CD4-positive, alpha-beta T cell treated with Interleukin-15 for 1 hour (primary cell): ENCODE data around the gene CEP170B.
"Not testable (repeated sequence)": the region's sequence is repeated elsewhere in the genome, so short reads cannot be mapped to it uniquely, and the experiment has no call there.

Source experiments
- DNase-seq: peaks from one replicate; pipeline ENCODE4 v3.0.0-alpha.2; 2020

The CEP170B gene

DNA sequence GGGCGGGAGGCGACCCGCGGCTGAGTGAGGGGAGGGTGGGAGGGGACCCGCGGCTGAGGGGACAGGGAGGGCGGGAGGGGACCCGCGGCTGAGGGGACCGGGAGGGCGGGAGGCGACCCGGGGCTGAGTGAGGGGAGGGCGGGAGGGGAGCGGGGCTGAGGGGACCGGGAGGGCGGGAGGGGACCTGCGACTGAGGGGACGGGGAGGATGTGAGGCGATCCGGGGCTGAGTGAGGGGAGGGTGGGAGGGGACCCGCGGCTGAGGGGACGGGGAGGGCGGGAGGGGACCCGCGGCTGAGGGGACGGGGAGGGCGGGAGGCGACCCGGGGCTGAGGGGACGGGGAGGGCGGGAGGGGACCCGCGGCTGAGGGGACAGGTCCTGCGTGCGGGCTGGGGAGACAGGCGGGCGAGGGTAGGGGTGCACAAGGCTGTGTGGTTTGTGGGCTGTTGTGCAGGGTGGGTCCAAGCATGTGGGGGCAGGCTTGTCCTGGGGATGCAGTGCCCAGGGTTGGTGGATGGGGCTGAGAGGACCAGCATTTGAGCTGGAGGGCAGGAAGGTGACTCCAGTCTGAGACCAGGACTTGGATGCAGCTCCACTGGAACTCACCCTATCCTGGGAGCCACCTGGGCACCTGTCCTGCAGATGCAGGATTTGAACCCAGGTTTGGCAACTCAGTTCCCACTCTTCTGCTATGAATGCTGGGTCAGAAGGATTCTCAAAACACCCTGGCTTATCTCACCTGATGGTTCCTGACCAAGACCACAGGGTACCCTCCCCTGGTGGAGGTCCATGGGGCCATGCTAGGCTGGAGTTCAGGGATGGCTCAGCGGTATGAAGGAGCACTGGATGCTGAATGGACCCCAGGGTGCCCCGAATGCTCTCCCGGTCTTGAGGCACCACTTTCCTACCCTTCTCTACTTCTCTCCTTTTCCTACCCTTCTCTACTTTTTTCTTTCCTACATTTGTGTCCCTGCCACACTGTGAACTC lies 69.0 kb downstream of the CEP170B start:
- DNase-seq: peak; percentile 16

DNA sequence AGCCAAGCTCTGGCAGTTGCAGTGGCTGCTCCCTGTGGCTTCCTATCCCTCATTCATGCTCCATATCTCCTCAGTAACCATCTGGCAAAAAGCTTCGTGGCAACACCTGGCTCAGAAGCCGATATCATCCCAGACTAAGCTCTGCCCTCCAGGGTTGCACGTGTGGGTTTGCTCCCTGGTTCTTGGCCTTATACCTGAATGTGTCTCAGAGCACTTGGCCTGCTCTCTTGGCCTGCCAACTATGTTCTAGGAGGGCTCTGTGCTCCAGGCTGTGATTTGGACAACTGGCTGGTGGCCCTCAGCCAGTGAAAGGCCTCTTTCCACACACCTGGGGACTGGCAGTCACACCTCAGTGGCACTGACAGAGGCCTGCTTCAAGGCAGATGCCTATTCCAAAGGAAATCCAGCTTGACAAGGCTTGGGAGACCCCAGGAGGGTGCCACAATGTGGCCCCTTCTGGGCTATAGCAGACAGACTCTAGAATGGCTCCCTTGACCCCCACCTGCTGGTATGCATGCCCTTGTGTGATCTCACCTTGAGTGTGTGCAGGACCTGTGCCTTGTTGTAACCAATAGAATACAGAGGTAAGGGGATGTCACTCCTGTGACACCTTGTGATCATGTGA lies 70.1 kb downstream of the CEP170B start:
- DNase-seq: peak; percentile 8

DNA sequence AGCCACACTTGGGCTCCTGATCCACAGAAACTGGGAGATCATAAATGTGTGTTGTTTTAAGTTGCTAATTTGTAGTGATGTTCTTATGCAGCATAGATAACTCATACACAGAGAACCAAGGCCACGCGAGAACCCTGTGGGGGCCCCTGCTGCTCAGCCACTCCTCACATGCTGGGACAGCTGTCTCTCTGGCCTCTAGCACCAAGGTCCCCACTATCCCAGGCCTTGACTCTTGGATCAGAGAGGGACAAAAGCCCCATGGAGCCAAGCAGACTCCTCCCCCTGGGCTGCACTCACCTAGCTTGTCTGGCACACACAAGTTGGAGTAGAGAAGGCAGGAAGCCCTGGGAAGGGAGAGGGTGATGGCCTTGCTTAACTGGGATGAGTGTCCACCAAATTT lies 70.9 kb downstream of the CEP170B start:
- DNase-seq: peak; percentile 3

DNA sequence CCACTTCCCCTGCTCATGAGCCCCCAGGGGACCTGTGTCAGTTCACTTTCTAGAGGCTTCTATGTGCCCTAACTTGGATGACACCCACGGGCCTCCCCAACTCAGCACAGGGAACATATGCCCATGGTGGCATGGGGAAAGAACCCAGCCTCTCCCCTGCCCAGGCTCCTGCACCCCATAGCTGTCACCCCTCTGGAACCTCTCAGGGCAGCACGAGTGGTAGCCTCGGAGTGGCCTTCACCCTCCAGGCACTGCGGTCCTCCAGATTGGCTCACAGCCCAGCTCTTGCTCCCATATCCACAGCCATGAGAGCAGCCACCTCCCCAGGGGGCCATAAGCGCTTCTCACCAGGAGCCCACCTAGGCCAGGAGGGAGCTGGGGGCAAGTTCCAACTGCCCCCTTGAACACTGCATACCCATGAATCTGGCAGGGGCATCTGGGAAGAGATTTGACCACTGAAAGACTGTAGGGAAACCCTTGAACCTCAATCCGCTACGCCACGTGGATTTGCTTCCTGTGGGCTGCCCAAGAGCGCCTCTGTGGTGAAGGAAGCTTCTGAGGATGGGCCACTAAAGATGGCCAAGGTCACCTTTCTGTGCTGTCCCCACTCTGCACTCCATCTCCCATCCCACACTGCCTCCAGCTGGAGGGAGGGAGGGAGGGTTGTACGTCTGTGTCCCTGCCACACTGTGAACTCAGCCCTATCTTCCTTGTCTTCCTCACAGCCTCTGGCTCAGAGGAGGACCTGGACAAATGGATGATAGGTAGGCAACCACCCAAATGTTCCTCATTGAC lies 71.5 kb downstream of the CEP170B start:
- DNase-seq: peak; percentile 11

DNA sequence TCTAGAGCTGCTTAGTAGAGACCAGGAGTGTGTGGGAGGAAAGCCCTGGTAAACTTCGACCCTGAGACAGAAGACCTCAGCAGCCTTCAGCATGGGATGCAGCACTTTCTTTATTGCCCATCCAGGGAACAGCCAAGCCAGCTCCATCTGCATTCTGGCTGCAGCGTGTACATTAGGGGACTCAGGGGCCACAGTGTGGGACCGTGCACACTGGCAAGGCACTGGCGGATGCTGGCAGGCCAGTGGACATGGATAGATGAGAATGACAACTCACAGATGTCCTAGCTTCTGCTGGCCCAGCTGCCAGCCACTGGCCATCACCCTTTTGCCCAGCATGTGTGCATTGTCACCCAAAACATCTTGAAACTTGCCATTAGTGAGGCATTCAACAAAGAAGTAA lies 72.1 kb downstream of the CEP170B start:
- DNase-seq: no peak

DNA sequence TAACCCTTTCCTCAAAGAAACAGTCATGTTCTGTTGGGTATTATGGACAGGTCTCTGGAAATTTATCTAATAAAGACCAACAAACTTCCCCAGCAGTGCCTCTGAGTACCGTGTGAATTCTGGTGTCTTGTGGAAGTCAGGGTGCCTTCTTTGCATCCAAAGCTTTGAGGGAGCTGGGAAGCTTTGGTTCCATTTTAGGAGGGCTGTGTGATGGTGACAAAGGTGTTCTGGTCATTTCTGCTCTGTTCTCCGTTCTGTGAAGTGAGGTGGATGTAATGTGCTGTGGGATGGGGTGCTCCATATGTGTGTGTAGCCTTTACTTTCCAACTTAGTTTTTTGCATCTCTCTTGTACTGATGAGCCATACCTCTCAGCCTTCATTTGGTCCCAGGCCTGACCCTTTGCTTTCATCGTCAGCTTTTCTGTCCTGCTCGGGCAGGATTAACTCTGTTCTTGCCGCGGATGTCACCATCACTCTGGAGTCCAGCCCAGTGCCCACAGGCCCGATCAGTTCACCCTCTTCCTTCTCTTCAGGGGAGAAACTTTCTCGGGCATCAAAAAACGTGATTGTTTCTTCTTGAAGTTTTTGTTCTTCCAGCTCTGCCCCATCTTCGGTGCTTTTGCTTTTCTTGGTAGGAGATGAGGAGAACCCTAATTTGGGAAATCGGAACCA lies 72.8 kb downstream of the CEP170B start:
- DNase-seq: no peak

DNA sequence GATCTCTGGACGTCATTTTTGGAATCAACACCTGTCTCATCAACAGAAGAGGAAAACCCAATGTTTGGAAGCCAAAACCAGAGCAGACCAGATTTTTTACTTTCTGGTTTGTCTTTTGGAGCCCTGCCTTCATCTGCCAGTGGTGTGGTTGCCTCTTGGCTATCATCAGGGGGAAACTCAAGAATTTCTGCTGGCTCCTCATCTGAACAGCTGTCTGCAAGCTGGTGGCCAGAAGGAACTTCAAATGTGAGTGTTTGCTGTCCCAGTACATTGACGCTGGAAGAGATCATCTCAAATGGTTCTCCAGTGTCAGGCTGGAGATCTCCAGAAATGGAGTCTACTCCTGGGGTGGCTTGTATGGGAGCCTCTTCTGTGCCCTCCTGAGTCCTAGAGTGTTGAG lies 73.4 kb downstream of the CEP170B start:
- no peak for DNase-seq

DNA sequence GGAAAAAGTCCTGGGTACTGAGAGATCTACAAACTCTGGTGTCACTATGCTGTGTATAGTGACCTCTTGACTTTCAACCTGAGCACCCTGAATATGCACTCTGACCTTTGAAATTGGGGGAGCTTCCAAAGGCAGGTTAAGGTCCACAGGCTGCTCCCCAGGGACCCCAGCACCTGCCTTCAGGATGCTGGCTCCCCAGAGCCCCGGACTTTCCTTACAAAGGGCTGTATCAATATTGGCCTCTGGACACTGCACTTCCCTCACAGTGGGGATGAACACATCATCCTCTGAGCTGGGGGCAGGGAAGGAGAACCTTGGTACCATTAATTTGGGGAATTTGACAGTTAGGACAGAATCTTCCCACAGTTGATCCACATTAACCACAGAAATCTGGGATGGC lies 73.9 kb downstream of the CEP170B start:
- no peak for DNase-seq

DNA sequence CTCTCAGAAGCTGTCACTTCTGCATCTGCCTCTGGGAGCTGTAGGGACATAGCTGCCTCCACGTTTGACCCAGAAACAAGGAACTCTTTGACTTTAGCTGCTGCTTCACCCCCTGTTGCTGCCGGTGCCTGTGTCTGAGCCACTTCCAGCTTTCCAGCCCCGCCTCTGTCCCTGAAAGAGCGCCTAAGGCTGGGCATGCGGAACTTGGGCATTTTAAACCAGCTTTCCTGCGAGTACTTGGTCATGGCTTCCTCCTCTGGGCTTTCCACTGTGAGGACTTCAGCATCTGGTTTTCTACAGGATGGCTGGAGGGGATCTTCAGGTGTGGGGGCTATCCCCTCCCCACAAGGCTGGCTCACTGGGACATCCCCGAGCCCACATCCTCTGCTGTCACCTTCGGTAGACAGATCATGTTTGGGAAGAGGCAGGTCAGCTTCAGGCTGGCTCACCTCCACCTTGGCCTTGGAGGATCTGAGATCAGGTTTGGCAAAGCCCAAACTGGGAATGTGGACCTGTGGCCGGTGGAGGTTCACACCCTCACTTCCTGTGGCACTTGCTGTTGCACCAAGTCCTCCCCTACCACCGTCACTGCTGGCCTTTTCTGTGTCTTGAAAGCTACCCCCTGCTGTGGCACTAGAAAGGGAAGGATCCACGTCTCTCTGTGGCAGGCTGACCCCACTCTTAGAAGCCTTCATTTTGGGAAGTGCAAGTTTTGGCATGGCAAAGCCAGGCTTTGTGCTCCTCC lies 74.8 kb downstream of the CEP170B start:
- DNase-seq: peak; percentile 15

DNA sequence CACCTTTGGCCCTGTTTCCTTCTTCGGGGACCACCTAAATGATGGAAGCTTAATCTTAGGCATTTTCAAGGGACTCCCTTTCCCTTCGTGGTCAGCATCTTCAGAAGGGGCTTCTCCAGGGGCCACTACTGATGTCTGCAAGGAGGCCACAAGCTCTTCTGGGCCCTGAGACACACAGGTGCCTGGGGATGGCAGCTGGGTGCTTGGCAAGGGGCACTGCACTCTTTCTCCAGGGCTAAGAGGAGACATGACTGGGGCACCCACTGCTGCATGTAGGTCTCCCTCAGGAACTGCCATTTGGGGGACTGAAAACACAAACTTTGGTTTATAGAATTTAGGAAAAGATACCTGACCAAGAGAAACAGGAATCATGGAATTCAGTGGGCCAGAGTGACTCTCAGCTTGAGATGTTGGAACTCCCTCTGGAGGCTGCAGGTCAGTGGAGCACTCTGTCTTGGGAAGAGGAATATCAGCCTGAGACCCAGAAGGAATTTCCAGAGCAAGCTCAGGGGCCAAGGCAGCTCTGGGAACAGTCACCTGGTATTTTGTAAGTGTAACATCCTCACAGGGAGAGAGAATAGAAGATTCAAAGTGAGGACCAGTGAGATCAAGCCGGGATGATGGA lies 75.6 kb downstream of the CEP170B start:
- peak; percentile 5 for DNase-seq

DNA sequence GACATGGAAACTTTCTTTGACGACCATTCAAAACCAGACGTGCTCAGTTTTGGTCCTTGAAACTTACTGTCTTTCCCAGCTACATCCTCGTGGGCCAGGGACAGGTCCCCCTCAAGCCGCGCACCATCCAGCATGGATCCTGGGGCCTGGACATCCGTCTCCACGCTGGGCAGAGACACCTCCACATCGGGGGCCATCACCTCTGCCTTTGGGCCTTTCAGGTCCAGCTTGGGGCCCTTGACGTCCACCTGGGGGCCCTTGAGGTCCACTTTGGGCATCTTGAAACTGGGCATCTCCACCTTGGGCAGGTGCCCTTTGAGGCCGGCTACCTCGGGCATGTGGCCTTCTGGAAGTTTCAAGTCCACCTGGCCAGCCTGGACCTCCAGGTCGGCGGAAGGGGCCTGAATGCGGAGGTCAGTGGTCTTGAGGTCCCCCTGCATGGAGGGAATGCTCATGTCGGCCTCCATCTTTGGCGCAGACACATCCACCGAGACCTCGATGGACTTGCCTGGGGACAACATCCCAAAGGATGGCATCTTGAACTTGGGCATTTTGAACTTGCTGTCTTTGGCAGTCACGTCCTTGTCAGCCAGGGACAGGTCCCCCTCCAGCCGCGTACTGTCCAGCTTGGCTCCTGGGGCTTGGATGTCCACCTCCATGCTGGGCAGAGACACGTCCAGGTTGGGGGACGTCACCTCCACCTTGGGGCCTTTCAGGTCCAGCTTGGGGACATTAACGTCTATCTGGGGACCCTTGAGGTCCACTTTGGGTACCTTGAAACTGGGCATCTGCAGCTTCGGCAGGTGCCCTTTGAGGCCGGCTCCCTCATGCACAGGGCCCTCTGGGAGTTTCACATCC lies 76.7 kb downstream of the CEP170B start:
- DNase-seq: no peak

DNA sequence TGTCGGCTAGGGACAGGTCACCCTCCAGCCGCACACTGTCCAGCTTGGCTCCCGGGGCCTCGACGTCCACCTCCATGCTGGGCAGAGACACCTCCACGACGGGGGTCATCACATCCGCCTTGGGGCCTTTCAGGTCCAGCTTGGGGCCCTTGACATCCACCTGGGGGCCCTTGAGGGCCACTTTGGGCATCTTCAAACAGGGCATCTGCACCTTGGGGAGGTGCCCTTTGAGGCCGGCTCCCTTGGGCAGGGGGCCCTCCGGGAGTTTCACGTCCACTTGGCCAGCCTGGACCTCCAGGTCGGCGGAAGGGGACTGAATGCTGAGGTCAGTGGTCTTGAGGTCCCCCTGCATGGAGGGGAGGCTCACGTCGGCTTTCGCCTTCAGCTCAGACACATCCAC lies 77.5 kb downstream of the CEP170B start:
- DNase-seq: no peak

DNA sequence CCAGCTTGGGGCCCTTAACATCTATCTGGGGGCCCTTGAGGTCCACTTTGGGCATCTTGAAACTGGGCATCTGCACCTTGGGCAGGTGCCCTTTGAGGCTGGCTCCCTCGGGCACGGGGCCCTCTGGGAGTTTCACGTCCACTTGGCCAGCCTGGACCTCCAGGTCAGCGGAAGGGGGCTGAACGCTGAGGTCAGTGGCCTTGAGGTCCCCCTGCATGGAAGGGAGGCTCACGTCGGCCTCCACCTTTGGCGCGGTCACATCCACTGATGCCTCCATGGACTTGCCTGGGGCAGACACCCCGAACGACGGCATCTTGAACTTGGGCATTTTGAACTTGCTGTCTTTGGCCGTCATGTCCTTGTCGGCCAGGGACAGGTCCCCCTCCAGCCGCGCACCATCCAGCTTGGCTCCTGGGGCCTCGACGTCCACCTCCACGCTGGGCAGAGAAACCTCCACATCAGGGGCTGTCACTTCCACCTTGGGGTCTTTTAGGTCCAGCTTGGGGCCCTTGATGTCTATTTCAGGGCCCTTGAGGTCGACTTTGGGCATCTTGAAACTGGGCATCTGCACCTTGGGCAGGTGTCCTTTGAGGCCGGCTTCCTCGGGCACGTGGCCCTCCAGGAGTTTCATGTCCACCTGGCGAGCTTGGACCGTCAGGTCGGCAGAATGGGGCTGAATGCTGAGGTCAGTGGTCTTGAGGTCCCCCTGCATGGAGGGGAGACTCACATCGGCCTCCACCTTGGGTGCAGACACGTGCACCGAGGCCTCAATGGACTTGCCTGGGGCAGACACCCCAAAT lies 78.3 kb downstream of the CEP170B start:
- not testable (repeated sequence) for DNase-seq

DNA sequence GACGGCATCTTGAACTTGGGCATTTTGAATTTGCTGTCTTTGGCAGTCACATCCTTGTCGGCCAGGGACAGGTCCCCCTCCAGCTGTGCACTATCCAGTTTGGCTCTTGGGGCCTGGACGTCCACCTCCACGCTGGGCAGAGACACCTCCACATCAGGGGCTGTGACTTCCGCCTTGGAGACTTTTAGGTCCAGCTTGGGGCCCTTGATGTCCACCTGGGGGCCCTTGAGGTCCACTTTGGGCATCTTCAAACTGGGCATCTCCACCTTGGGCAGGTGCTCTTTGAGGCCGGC lies 78.9 kb downstream of the CEP170B start:
- DNase-seq: not testable (repeated sequence)

DNA sequence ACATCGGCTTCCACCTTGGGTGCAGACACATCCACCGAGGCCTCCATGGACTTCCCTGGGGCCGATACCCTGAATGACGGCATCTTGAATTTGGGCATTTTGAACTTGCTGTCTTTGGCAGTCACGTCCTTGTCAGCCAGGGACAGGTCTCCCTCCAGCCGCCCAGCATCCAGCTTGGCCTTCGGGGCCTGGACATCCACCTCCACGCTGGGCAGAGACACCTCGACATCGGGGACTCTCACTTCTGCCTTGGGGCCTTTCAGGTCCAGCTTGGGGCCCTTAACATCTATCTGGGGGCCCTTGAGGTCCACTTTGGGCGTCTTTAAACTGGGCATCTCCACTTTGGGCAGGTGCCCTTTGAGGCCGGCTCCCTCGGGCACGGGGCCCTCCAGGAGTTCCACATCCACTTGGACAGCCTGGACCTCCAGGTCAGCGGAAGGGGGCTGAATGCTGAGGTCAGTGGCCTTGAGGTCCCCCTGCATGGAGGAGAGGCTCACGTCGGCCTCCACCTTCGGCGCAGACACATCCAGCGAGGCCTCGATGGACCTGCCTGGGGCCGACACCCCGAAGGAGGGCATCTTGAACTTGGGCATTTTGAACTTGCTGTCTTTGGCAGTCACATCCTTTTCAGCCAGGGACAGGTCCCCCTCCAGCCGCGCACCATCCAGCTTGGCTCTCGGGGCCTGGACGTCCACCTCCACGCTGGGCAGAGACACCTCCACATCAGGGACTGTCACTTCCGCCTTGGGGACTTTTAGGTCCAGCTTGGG lies 79.6 kb downstream of the CEP170B start:
- not testable (repeated sequence) for DNase-seq

DNA sequence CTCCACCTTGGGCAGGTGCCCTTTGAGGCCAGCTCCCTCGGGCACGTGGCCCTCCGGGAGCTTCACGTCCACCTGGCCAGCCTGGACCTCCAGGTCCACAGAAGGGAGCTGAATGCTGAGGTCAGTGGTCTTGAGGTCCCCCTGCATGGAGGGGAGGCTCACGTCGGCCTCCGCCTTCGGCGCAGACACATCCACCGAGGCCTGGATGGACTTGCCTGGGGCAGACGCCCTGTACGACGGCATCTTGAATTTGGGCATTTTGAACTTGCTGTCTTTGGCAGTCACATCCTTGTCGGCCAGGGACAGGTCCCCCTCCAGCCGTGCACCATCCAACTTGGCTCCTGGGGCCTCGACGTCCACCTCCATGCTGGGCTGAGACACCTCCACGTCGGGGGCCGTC lies 80.2 kb downstream of the CEP170B start:
- DNase-seq: not testable (repeated sequence)
